ENCODE data around the gene TMEM233. TPM values are rescaled to one million over a fixed set of nuclear protein-coding genes. Genes with fewer than 3 reads are reported as not detected.
A peak's percentile ranks its signal among the peaks of the same experiment; 100 is the strongest.

TMEM233 gene
- total and polyA plus RNA-seq, 9 of the 15 experiments (the other 6 are each of a cell fraction or from before 2014, with no cell fraction given), result 0.04 to 0.17 (median 0.07) TPM; not detected in 2

DNA sequence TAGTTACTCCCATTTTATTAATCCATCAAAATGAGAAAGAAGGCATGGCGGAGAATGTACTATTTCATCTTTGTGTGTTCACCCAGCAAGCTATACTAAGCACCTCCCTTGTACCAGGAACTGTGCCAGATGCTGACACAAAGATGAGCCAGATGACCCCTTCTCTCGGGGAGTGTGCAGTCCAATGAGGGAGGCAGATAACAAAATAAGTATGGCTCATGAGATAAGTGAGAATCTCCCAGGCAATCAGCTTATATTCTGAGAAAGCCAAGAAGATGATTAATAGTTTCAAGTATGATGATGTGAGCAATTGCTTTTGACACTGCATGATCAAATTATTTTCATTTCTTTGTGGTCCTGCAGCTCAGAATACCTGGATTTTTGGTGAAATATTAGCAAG lies 1.3 kb upstream of the TMEM233 start (continued):
- no peak for TF ChIP-seq ILF3 (IDR thresholded peaks at IDR 0.05; ENCODE audit: borderline replicate concordance)
- no peak for TF ChIP-seq ZNF212 (CRISPR knock-in tag; IDR thresholded peaks at IDR 0.05)
- TF ChIP-seq, protein P1, sequence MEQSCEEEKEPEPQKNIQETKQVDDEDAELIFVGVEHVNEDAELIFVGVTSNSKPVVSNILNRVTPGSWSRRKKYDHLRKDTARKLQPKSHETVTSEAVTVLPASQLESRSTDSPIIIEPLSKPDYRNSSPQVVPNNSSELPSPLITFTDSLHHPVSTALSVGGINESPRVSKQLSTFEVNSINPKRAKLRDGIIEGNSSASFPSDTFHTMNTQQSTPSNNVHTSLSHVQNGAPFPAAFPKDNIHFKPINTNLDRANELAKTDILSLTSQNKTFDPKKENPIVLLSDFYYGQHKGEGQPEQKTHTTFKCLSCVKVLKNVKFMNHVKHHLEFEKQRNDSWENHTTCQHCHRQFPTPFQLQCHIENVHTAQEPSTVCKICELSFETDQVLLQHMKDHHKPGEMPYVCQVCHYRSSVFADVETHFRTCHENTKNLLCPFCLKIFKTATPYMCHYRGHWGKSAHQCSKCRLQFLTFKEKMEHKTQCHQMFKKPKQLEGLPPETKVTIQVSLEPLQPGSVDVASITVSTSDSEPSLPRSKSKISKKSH (CRISPR knock-in tag; IDR thresholded peaks at IDR 0.05), result no peak
- TF ChIP-seq HNRNPL (IDR thresholded peaks at IDR 0.05; ENCODE audit: low read depth, low read length), result no peak
- TF ChIP-seq CBX2 (IDR thresholded peaks at IDR 0.05; ENCODE audit: insufficient read depth, low read length, poor library complexity, severe bottlenecking), result no peak
- no peak for TF ChIP-seq ARNT (IDR thresholded peaks at IDR 0.05)
- TF ChIP-seq, protein P2, sequence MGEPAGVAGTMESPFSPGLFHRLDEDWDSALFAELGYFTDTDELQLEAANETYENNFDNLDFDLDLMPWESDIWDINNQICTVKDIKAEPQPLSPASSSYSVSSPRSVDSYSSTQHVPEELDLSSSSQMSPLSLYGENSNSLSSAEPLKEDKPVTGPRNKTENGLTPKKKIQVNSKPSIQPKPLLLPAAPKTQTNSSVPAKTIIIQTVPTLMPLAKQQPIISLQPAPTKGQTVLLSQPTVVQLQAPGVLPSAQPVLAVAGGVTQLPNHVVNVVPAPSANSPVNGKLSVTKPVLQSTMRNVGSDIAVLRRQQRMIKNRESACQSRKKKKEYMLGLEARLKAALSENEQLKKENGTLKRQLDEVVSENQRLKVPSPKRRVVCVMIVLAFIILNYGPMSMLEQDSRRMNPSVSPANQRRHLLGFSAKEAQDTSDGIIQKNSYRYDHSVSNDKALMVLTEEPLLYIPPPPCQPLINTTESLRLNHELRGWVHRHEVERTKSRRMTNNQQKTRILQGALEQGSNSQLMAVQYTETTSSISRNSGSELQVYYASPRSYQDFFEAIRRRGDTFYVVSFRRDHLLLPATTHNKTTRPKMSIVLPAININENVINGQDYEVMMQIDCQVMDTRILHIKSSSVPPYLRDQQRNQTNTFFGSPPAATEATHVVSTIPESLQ (CRISPR knock-in tag; IDR thresholded peaks at IDR 0.05), result no peak
- no peak for TF ChIP-seq ZBTB17 (CRISPR knock-in tag; IDR thresholded peaks at IDR 0.05)
- no peak for TF ChIP-seq SMARCA5 (IDR thresholded peaks at IDR 0.05)
- TF ChIP-seq, protein P3, sequence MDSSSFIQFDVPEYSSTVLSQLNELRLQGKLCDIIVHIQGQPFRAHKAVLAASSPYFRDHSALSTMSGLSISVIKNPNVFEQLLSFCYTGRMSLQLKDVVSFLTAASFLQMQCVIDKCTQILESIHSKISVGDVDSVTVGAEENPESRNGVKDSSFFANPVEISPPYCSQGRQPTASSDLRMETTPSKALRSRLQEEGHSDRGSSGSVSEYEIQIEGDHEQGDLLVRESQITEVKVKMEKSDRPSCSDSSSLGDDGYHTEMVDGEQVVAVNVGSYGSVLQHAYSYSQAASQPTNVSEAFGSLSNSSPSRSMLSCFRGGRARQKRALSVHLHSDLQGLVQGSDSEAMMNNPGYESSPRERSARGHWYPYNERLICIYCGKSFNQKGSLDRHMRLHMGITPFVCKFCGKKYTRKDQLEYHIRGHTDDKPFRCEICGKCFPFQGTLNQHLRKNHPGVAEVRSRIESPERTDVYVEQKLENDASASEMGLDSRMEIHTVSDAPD (CRISPR knock-in tag; IDR thresholded peaks at IDR 0.05), result no peak
- TF ChIP-seq ZBTB8A (IDR thresholded peaks at IDR 0.05; ENCODE audit: partially characterized antibody), result no peak
- TF ChIP-seq, protein P4, sequence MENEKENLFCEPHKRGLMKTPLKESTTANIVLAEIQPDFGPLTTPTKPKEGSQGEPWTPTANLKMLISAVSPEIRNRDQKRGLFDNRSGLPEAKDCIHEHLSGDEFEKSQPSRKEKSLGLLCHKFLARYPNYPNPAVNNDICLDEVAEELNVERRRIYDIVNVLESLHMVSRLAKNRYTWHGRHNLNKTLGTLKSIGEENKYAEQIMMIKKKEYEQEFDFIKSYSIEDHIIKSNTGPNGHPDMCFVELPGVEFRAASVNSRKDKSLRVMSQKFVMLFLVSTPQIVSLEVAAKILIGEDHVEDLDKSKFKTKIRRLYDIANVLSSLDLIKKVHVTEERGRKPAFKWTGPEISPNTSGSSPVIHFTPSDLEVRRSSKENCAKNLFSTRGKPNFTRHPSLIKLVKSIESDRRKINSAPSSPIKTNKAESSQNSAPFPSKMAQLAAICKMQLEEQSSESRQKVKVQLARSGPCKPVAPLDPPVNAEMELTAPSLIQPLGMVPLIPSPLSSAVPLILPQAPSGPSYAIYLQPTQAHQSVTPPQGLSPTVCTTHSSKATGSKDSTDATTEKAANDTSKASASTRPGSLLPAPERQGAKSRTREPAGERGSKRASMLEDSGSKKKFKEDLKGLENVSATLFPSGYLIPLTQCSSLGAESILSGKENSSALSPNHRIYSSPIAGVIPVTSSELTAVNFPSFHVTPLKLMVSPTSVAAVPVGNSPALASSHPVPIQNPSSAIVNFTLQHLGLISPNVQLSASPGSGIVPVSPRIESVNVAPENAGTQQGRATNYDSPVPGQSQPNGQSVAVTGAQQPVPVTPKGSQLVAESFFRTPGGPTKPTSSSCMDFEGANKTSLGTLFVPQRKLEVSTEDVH (IDR thresholded peaks at IDR 0.05; ENCODE audit: low read depth, partially characterized antibody), result no peak
- no peak for TF ChIP-seq TOE1 (IDR thresholded peaks at IDR 0.05; ENCODE audit: borderline replicate concordance)
- TF ChIP-seq TOE1 (CRISPR knock-in tag; IDR thresholded peaks at IDR 0.05; ENCODE audit: borderline replicate concordance, low read depth), result no peak
- TF ChIP-seq FIP1L1 (IDR thresholded peaks at IDR 0.05; ENCODE audit: low read depth, low read length, poor library complexity, severe bottlenecking), result no peak
- TF ChIP-seq JUN (IDR thresholded peaks at IDR 0.05; ENCODE audit: borderline replicate concordance, low read depth, low read length), result no peak
- no peak for TF ChIP-seq JUN (CRISPR knock-in tag; IDR thresholded peaks at IDR 0.05; ENCODE audit: borderline replicate concordance)
- TF ChIP-seq PRMT5 (CRISPR knock-in tag; IDR thresholded peaks at IDR 0.05), result no peak
- TF ChIP-seq FOXP1 (CRISPR knock-in tag; IDR thresholded peaks at IDR 0.05), result no peak
- TF ChIP-seq ZNF12 (CRISPR knock-in tag; IDR thresholded peaks at IDR 0.05), result no peak
- no peak for TF ChIP-seq IFI16 (CRISPR knock-in tag; IDR thresholded peaks at IDR 0.05)
- TF ChIP-seq ARID2 (IDR thresholded peaks at IDR 0.05), result no peak
- TF ChIP-seq SMARCC2 (IDR thresholded peaks at IDR 0.05; ENCODE audit: low read depth), result peak; percentile 46; the same call in 1 of the 2 replicates

Data from K562 (cell line).